GM23338 (cell line): Measurements from ENCODE around the gene STPG1.

Source experiments
- CTCF ChIP-seq, 2 experiments: fragments of 200-600 bp in 1 of 2; sonication (generic) in 1 of 2; conservative IDR thresholded peaks; 2 replicates each; pipeline versions ENCODE4 v1.5.1 to v1.6.1; 2016 to 2017; ENCODE audit warnings: antibody characterized with exemption in 2 of 2, low read depth in 2 of 2, mild to moderate bottlenecking in 2 of 2, moderate library complexity in 1 of 2
- POLR2AphosphoS5 ChIP-seq: IDR thresholded peaks from 2 replicates; pipeline ENCODE4 v1.6.1; 2016; ENCODE audit warnings: antibody characterized with exemption, low read depth
- ZNF462 ChIP-seq: fragments of 250-450 bp; sonication (Bioruptor Pico); IDR thresholded peaks from 2 replicates; pipeline ENCODE4 v1.5.0; 2020; ENCODE audit warnings: mild to moderate bottlenecking, moderate library complexity

- TF ChIP-seq CTCF (conservative IDR thresholded peaks at IDR 0.05; ENCODE audit: low read depth in 2 of 2) (no peak), ZNF462 (CRISPR knock-in tag) (no peak), POLR2AphosphoS5 (no peak)
These were observed 1.3 kb upstream of the STPG1 start for GRCh38 chr1:24414775-24415333.
